SK-N-SH (cell line): Measurements from ENCODE around the gene GSG1L.

Experiments used
- FOXM1 ChIP-seq: IDR thresholded peaks from 2 replicates; pipeline ENCODE4 v1.4.0; 2012; ENCODE audit warnings: low read depth, mild to moderate bottlenecking
- TF ChIP-seq, protein P1 (sequence below): fragments of 200-600 bp; sonication (generic); IDR thresholded peaks from 2 replicates; pipeline ENCODE4 v1.6.1; 2017; ENCODE audit warnings: antibody characterized with exemption, mild to moderate bottlenecking, moderate library complexity

DNA sequence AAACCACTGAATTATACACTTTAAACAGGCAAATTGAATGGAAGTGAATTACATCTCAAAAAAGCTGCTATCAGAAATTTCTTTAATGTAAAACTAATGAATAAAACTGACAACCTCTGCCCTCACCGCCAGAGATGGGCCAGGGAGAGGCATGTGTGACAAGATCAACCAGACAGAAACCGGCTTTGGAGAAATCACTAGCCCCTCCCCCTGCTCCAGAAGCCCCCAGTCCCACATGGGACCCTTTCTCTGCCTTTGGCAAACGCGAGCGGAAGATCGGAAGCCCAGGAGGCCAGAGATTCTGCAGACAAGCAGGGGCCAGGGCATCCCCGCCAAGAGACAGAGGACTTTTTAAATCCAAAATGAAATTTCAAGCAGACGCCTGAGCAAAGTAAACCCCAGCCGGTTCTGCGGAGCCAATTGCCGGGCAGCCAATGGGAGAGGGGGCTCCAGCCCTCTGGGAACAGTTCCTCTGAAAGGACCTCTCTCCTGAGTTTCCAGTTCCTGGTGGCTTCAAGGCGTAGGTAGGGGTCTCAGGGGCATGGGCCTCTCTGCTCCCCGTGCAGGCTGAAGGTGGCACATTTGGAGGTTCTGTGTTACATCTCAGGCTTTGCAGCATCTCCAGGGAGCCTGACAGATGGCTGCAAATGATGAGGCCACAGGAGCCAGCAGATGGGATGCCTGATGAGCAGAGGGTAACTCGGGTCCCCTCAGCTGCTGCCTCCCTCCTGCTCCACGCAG lies 118.1 kb downstream of the GSG1L start:
- TF ChIP-seq, protein P1, sequence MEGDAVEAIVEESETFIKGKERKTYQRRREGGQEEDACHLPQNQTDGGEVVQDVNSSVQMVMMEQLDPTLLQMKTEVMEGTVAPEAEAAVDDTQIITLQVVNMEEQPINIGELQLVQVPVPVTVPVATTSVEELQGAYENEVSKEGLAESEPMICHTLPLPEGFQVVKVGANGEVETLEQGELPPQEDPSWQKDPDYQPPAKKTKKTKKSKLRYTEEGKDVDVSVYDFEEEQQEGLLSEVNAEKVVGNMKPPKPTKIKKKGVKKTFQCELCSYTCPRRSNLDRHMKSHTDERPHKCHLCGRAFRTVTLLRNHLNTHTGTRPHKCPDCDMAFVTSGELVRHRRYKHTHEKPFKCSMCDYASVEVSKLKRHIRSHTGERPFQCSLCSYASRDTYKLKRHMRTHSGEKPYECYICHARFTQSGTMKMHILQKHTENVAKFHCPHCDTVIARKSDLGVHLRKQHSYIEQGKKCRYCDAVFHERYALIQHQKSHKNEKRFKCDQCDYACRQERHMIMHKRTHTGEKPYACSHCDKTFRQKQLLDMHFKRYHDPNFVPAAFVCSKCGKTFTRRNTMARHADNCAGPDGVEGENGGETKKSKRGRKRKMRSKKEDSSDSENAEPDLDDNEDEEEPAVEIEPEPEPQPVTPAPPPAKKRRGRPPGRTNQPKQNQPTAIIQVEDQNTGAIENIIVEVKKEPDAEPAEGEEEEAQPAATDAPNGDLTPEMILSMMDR: no peak
- no peak for TF ChIP-seq FOXM1
